Measurements from ENCODE around the gene NEXMIF. TPM values are rescaled to one million over a fixed set of nuclear protein-coding genes. Genes with fewer than 3 reads are reported as not detected.

Gene NEXMIF
- total RNA-seq, 4 donors from 2014 or later, result 6.6 to 12.0 (median 8.9) TPM

DNA sequence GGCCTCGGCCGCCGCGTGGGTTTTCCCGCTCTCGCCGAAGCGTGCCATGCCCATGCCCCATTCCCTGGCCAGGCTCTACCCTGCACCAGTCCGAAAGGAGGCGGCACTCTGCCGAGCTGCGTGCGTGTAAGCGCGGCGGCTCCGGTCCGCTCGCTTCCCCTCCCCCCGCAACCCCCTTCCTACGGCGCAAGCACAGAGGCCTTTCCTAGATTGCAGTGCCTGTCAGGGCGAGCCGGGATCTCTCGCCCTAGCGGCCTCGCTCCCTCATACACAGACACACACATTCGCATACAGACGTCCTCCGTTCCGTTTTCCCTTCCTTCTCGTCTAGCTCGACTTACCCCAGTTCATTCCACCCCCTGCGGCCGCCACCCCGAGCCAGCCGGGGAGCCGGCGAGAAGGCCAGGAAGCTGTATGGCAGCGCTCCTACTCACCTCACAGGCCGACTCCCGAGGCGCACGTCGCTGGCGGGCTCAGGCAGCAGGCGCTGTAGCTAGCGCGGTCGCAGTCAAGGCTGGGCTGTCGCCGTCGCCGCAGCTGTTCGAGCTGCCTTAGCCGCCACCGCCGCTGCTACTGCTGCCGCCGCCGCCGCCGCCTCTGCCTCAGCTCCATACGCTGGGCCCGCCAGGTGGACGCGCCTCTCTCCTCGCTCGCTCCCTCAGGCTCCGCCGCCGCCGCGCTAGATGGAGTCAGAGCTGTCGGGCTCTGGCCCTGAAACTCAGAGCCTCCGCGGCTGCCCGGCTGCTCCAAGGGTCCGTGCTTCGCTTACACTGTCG lies 615 bp downstream of the NEXMIF start:
- peak; percentile 77 for ATAC-seq
- Histone ChIP-seq H3K27ac (peak overlapping the region; percentile 55 to 89 (median 84)), H3K4me1 (peaks cover 0 to 16% (median 0%) of the 10 kb centered on the region in 3 donors), H3K27me3 (no peaks in the 10 kb centered on the region), H3K4me3 (peak overlapping the region; percentile 55 to 64), H3K36me3 (no peaks in the 10 kb centered on the region), H3K9me3 (no peaks in the 10 kb centered on the region)
- TF ChIP-seq CTCF (IDR thresholded peaks at IDR 0.05) (no peak), EP300 (IDR thresholded peaks at IDR 0.05) (no peak), POLR2AphosphoS5 (IDR thresholded peaks at IDR 0.05) (no peak), POLR2A (IDR thresholded peaks at IDR 0.05) (no peak)
- 15% methylated on average over 15 of the region's 81 CpGs; no CpG with 5 or more reads in 1 of the 2 donors for WGBS, 2 donors (ENCODE audit: low coverage in 1 of 2)

- peak; percentile 45 for ATAC-seq
- TF ChIP-seq EP300 (IDR thresholded peaks at IDR 0.05), result no peak
- no peak for TF ChIP-seq CTCF (IDR thresholded peaks at IDR 0.05)
- TF ChIP-seq POLR2AphosphoS5 (IDR thresholded peaks at IDR 0.05), result no peak
- TF ChIP-seq POLR2A (IDR thresholded peaks at IDR 0.05), result no peak
- no peaks in the 10 kb centered on the region for H3K9me3 ChIP-seq
- 39% methylated on average over 9 of the region's 51 CpGs; no CpG with 5 or more reads in 1 of the 2 donors for WGBS, 2 donors (ENCODE audit: low coverage in 1 of 2)
- no peaks in the 10 kb centered on the region for H3K27me3 ChIP-seq
- peak overlapping the region; percentile 55 to 89 (median 84) for H3K27ac ChIP-seq
- H3K4me3 ChIP-seq, result peak overlapping the region; percentile 55 to 64
- peaks cover 0 to 16% (median 0%) of the 10 kb centered on the region in 3 donors for H3K4me1 ChIP-seq
- no peaks in the 10 kb centered on the region for H3K36me3 ChIP-seq
These were observed 1.3 kb downstream of the NEXMIF start for GRCh38 chrX:74923942-74924448.

DNA sequence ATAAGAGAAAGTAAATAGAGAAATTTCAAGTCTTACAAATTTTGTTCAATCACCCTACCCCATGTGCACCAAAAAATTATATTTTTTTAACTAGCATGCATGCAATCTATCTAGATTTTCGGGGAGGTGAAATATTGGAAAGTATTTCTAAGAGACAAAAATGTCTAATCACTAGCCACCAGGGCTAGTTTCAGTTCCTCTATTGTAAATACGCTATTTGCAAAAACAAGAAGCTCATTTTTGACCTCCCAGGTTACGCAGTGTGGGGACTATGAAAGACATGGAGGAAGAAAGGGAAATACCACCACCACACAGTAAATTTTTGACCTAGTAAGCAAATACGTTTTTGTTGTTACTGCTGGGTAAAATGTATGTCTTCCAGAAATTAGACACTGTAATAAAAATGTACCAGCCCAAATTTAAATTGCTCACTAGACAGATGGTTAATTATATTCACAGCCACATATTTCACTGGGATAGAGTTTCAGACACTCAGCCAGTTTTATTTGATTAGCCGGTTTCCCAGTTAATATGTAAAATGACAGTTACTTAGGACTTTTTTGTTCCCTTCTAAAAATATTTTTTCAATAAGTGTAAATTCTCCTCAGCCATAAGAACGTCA lies 2.2 kb downstream of the NEXMIF start:
- H3K4me3 ChIP-seq, result no peak overlapping the region
- no peak for ATAC-seq

DNA sequence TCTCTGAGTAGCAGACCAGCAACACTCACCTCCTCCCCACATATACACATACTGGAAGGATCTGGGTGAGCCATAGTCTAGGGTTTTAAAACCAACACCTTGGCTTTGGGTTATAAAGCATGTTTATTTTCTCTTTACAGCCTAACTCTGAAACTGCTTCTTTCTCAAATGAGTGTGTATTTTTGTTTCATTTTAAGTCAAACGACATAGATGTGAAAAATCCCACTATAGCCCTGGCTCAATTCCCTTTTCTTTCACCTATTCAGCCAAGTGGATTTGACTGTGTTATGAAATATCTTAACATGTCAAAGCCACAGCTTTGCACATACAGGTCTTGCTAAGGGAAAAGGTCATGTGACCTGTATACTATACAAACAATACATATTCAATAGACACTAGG lies 13.8 kb downstream of the NEXMIF start:
- Histone ChIP-seq H3K4me1 (no peaks in the 10 kb centered on the region), H3K4me3 (no peak overlapping the region), H3K9me3 (no peaks in the 10 kb centered on the region), H3K27ac (no peak overlapping the region), H3K27me3 (no peaks in the 10 kb centered on the region), H3K36me3 (no peaks in the 10 kb centered on the region)
- ATAC-seq, result no peak
- TF ChIP-seq EP300 (IDR thresholded peaks at IDR 0.05) (no peak), POLR2AphosphoS5 (IDR thresholded peaks at IDR 0.05) (no peak), POLR2A (IDR thresholded peaks at IDR 0.05) (no peak), CTCF (IDR thresholded peaks at IDR 0.05) (no peak)
- 50 to 80% methylated on average over 1 of the region's 1 CpG for WGBS, 2 donors (ENCODE audit: low coverage in 1 of 2)

More for the DNA sequence above, 2.2 kb downstream of the NEXMIF start:
- TF ChIP-seq CTCF (IDR thresholded peaks at IDR 0.05) (no peak), EP300 (IDR thresholded peaks at IDR 0.05) (no peak), POLR2AphosphoS5 (IDR thresholded peaks at IDR 0.05) (no peak), POLR2A (IDR thresholded peaks at IDR 0.05) (no peak)
- Histone ChIP-seq H3K27me3 (no peaks in the 10 kb centered on the region), H3K36me3 (no peaks in the 10 kb centered on the region), H3K27ac (no peak overlapping the region), H3K9me3 (no peaks in the 10 kb centered on the region), H3K4me1 (peaks cover 0 to 16% (median 0%) of the 10 kb centered on the region in 3 donors)
- 55 to 58% methylated on average over 6 of the region's 6 CpGs for WGBS, 2 donors (ENCODE audit: low coverage in 1 of 2)
